Gastrocnemius medialis (tissue), 4 donors: ENCODE results near the gene KRT77.

ENCODE experiments used
- POLR2A ChIP-seq, 2 donors: fragments of 450-650 bp; IDR thresholded peaks; one replicate each; pipeline ENCODE4 v1.6.1; 2017; ENCODE audit warnings: antibody characterized with exemption in 2 of 2, mild to moderate bottlenecking in 2 of 2, moderate library complexity in 2 of 2
- TF ChIP-seq, protein P1 (sequence below), 5 experiments: fragments of 450-650 bp in 3 of 5; fragments of 200-600 bp in 2 of 5; sonication (generic) in 2 of 5; IDR thresholded peaks in 4 of 5; conservative IDR thresholded peaks in 1 of 5; 1 replicate in 4 of 5; 2 replicates in 1 of 5; pipeline ENCODE4 v1.5.1; 2016 to 2019; ENCODE audit warnings: antibody characterized with exemption in 5 of 5, mild to moderate bottlenecking in 3 of 5, moderate library complexity in 3 of 5

GRCh38 chr12:52714887-52715281, 11.6 kb upstream of the KRT77 start:
- TF ChIP-seq, protein P1, sequence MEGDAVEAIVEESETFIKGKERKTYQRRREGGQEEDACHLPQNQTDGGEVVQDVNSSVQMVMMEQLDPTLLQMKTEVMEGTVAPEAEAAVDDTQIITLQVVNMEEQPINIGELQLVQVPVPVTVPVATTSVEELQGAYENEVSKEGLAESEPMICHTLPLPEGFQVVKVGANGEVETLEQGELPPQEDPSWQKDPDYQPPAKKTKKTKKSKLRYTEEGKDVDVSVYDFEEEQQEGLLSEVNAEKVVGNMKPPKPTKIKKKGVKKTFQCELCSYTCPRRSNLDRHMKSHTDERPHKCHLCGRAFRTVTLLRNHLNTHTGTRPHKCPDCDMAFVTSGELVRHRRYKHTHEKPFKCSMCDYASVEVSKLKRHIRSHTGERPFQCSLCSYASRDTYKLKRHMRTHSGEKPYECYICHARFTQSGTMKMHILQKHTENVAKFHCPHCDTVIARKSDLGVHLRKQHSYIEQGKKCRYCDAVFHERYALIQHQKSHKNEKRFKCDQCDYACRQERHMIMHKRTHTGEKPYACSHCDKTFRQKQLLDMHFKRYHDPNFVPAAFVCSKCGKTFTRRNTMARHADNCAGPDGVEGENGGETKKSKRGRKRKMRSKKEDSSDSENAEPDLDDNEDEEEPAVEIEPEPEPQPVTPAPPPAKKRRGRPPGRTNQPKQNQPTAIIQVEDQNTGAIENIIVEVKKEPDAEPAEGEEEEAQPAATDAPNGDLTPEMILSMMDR (IDR thresholded peaks at IDR 0.05 in 4 of 5, conservative IDR thresholded peaks at IDR 0.05 in 1 of 5), result no peak
- no peak for TF ChIP-seq POLR2A (IDR thresholded peaks at IDR 0.05)
